ENCODE measurements around the gene MED27.

The MED27 gene

GRCh38 chr9:131848570-131849160 is 231.0 kb downstream of the MED27 start:
- no peak for DNase-seq

DNA sequence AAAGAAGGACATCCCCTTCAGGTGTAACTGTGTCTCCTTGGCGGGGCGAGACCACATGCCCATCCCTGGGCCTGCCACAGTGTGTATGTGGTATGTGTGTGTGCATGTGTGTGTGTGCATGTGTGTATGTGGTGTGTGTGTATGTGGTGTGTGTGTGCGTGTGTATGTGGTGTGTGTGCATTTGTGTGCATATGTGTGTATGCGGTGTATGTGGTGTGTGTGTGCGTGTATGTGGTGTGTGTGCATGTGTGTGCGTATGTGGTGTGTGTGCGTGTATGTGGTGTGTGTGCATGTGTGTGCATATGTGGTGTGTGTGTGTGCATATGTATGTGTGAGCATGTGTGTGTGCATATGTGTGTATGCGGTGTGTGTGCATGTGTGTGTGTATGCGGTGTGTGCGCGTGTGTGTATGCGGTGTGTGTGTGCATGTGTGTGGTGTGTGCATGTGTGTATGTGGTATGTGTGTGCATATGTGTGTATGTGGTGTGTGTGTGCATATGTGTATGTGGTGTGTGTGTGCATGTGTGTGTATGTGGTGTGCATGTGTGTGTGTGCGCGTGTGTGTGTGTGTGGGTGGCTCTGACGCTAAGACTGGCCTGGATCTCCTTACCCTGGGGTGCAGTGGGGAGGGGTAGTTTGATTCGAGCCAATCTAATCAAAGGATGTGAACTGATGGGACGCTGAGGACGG is 231.9 kb downstream of the MED27 start:
- DNase-seq: no peak

DNA sequence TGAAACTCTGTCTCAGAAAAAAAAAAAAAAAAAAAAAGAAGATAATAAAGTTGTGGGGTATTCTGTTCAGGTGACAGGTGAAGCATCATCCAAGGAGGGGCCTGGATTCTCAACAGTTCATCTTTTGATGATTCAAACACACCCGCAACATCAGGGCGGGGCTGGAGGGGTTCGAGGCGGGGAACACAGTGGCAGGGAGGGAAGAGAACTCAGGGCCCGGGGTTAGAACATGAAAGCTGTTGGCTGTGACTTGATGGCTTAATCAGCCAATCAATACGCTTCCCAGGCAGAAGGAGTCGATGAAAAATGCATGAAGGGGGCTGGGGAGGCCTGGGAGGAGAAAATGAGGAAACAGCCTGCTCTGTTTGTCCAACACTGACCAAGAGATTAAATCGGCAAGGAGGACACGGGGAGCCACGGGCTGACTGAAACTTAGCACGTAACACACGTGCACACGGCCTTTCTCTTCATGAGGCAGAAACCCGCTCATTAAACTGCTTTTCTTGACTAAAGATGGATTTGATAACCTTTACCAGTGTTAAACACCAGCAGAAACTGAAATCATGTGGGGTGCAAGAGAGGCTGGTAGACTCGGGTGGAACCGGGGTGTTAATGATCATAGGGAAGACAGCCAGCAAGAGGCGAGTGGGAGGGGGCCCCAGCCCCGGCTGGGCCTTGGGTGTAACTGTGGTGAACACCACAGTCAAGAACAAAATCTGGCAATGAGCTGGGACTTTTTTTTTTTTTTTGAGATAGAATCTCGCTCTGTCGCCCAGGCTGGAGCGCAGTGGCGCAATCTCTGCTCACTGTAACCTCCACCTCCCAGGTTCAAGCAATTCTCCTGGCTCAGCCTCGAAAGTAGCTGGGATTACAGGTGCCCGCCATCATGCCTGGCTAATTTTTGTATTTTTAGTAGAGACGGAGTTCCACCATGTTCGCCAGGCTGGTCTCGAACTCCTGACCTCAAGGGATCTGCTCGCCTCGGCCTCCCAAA is 234.1 kb downstream of the MED27 start:
- no peak for DNase-seq

DNA sequence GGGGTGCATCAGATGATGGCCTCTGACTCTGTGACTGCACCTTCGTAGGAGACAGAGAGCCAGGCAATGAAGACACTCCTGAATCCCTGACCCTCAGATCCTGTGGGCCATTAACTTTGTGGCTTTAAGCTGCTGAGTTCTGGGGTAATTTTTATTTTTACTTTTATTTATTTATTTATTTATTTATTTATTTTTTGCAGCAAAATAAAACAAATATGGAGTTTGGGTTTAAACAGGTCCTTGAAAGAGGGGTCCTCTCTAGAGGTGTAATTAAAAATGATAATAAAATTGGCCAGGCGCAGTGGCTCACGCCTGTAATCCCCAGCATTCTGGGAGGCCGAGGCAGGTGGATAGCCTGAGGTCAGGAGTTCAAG is 234.9 kb downstream of the MED27 start:
- DNase-seq: no peak

DNA sequence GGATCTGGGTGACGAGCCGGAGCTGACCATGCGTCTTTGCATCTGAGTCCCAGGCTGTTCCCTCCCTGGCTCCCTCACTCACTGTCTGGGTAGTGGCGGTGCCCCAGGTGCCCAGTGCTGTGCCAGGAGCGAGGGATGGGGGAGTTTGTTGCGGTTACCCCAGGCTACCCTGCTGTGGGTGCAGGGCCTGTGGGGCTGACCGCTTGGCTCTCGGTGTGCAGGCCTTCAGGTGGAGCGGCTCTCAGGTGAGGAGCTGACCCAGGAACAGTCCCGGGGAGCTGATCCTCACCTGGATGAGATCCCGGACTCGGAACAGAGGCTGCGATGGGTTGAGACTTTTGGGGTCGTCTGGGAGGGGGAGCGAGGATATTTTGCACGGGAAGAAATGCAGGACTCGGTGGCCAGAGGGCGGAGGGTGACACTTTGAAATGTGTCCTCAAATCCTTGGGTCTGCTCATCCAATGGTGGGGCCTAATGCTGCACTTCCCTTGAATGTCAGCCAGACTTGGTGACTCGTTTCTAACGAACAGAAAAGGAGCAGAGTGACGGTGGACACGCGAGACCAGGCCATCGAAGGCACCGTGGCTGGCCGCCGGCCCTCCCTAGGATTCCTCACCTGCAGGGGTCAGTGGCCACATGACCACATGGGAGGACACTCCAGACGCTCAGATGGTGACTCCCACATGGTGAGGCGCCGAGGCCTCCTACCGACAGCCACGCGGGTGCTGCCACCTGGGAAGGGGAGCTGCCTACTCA is 235.5 kb downstream of the MED27 start:
- no peak for DNase-seq

GRCh38 chr9:131841765-131842318 is 237.8 kb downstream of the MED27 start:
- DNase-seq: no peak

DNA sequence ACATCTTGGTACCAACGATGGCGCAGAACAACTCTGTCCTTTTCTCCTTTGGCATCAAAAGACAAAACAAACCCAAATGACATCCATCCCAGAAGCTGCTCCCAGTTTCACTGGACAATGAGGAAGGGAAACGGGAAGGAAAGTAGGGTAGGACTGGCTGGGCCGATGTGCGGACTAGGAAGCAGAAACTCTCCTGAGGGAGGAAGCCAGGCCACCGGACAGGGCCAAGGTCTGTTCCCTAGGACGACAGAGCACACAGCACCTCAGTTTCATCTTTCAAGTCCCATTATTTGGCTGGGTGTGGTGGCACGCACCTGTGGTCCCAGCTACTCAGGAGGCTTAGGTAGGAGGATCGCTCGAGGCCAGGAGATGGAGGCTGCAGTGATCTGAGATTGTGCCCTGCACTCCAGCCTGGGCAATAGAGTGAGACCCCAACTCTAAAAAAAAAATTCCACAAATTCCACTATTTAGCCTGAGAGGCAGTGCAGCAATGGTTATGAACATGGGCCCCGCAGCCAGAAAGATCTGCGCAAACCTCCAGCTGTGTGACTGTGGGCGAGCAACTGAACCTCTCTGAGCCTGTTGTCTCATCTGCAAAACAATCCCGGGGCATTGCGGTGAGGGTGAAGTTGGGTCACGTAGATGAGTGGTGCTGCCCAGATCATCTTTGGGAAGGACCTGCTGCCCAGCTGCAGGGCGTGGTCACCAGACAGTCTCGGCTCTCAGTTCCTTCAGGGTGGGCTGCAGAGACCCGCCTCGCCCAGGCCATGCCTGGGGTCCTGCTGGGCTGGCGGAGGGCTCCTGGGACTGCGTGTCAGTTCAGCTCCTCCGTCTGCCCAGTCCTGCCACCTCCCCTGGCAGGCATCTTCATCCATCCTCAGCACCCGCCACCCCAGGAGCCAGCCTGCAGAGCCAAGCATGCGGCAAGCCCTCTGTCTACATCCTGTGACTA is 238.6 kb downstream of the MED27 start:
- no peak for DNase-seq

DNA sequence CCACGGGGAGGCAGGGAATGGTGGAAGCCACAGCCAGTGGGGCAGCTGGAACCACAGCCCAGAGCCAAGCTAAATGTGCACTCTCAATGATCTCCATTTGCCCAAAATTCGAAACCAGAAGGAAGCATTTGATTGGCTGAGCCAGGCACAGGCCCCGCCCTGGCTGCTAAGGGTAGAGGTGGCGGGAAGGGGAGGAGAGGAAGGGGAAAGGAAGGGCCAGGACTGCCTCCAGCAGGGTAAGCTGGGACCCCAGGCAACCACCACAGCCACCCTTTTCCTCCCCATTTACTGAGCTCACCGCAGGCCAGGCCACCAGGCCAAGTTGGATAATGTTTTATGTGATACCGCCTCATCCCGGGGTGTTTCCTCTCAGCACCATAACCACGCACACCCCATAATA is 239.4 kb downstream of the MED27 start:
- DNase-seq: no peak

GRCh38 chr9:131839281-131840084 is 240.2 kb downstream of the MED27 start:
- no peak for DNase-seq

DNA sequence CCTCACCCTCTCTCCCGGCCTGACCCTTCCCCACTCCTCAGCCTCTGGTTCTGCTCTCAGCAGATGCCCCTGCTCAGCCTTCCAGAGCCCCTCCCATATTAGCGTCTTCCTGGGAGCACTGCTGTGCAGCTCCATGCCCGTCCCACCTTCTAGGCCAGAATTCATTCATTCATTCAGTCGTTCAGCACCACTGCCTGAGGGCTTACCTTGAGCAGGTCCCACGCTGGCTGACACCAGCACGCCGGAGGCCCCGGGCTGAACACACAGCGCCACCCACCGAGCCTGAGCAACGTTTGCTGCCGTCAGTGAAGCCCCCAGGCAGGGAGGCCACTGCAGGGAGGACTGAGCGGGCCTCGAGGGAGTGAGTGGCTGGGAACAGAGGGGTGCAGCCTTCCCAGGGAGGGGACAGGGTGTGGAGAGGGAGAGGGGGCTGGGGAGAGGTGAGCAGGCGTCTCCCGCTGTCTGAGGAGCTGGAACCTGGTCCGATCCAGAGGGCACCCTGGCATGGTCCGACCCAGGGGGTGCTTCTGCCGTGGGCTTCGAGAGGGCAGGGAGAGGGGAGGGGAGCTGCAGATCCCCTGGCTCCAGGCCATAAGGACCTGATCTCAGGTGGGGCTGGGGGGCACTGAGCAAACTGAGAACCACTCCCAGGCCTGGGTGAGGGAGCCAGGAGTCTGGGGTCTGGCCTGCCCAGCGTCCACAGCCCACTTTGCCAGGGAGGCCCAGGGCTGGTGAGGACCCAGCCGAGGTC is 241.0 kb downstream of the MED27 start:
- no peak for DNase-seq

GRCh38 chr9:131837836-131838235 is 241.8 kb downstream of the MED27 start:
- DNase-seq: no peak

GRCh38 chr9:131837316-131837715 is 242.4 kb downstream of the MED27 start:
- no peak for DNase-seq

GRCh38 chr9:131836607-131837315 is 242.9 kb downstream of the MED27 start:
- DNase-seq: no peak

DNA sequence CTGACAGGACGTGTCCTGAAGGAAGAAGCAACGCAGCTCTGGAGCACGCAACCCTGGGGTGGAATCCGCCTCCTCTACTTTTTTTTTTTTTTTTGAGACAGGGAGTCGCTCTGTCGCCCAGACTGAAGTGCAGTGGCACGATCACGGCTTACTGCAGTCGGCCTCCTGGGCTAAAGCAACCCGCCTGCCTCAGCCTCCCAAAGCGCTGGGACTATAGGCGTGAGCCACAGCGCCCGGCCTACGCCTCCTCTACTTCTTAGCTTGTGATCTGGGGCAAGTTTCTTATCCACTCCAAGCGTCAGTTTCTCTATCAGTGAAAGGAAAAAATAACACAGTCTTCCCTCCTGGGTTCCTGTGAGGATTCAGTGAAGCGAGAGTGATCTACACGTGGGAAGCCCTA is 243.6 kb downstream of the MED27 start:
- no peak for DNase-seq

- DNase-seq: no peak
Measured at GRCh38 chr9:131835151-131835910, 244.3 kb downstream of the MED27 start.

- no peak for DNase-seq
Measured at GRCh38 chr9:131834721-131835120, 244.9 kb downstream of the MED27 start.

DNA sequence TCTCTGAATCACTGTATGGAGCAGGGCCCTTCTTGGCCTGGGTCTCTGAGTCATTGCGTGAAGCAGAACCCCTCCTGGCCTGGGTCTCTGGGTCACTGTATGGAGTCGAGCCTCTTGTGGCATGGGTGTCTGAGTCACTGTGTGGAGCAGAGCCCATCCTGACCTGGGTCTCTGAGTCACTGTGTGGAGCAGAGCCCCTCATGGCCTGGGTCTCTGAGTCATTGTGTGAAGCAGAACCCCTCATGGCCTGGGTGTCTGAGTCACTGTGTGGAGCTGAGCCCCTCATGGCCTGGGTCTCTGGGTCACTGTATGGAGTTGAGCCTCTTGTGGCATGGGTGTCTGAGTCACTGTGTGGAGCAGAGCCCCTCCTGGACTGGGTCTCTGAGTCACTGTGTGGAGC is 245.8 kb downstream of the MED27 start:
- no peak for DNase-seq

DNA sequence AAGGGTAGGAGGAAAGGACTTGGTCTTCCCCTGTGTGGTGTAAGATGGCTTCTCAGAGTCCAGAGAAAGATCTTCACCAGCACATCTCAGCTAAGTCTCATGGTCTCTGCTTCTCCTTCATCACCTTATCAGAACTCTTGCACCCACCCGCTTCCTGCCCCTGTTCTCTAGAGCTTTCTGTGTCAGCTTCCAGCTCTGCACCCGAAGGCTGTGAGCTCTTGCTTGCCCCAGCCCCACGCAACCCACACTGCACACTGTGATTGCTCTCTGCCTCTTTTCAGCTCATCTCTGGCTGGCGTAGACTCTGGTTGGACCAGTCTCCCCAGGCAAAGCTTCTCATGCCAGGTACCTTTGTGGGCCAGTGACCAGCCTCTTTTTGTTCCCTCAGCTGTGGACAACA is 246.6 kb downstream of the MED27 start:
- DNase-seq: no peak
